GM19238 (cell line): ENCODE data around the gene KCNA5.

Experiments
- DNase-seq: peaks from one replicate; pipeline ENCODE4 v3.0.0; 2011; ENCODE audit warnings: low spot score; ENCODE audit not compliant: insufficient read length

Gene KCNA5

GRCh38 chr12:5063149-5063548, 19.5 kb downstream of the KCNA5 start:
- DNase-seq: no peak

- DNase-seq: no peak
These were observed 21.3 kb downstream of the KCNA5 start for GRCh38 chr12:5064913-5065490.

GRCh38 chr12:5066251-5066650, 22.6 kb downstream of the KCNA5 start:
- no peak for DNase-seq

GRCh38 chr12:5068126-5068525, 24.4 kb downstream of the KCNA5 start:
- no peak for DNase-seq

GRCh38 chr12:5068619-5069018, 24.9 kb downstream of the KCNA5 start:
- DNase-seq: no peak

- DNase-seq: no peak
These were observed 26.4 kb downstream of the KCNA5 start for GRCh38 chr12:5070090-5070489.

- DNase-seq: no peak
These were observed 27.8 kb downstream of the KCNA5 start for GRCh38 chr12:5071496-5071895.

GRCh38 chr12:5072311-5072710, 28.6 kb downstream of the KCNA5 start:
- DNase-seq: no peak

- no peak for DNase-seq
These were observed 29.4 kb downstream of the KCNA5 start for GRCh38 chr12:5073054-5073453.

- no peak for DNase-seq
These were observed 30.2 kb downstream of the KCNA5 start for GRCh38 chr12:5073853-5074252.

GRCh38 chr12:5076761-5077160, 33.1 kb downstream of the KCNA5 start:
- DNase-seq: no peak

- no peak for DNase-seq
These were observed 34.7 kb downstream of the KCNA5 start for GRCh38 chr12:5078423-5078822.

- DNase-seq: no peak
These were observed 37.3 kb downstream of the KCNA5 start for GRCh38 chr12:5081016-5081415.

- peak; percentile 47 for DNase-seq
These were observed 40.5 kb downstream of the KCNA5 start for GRCh38 chr12:5083955-5084849.

- DNase-seq: no peak
These were observed 42.2 kb downstream of the KCNA5 start for GRCh38 chr12:5085896-5086295.

GRCh38 chr12:5087831-5088554, 44.3 kb downstream of the KCNA5 start:
- DNase-seq: no peak

GRCh38 chr12:5088586-5089264, 45.0 kb downstream of the KCNA5 start:
- no peak for DNase-seq

GRCh38 chr12:5094551-5094950, 50.9 kb downstream of the KCNA5 start:
- no peak for DNase-seq

GRCh38 chr12:5094986-5095385, 51.3 kb downstream of the KCNA5 start:
- no peak for DNase-seq
